HG03571 (cell line): ENCODE measurements around the gene SYNGR3.

Experiments
- ATAC-seq: cut with Tn5 transposase; IDR thresholded peaks from one replicate; pipeline ENCODE4 v1.9.1; 2021; ENCODE audit not compliant: unreplicated experiment

Gene SYNGR3

GRCh38 chr16:1976216-1976520, 13.6 kb upstream of the SYNGR3 start:
- ATAC-seq, result no peak

- ATAC-seq, result no peak
Measured at GRCh38 chr16:1976951-1977874, 12.6 kb upstream of the SYNGR3 start.

- ATAC-seq, result no peak
Measured at GRCh38 chr16:1977875-1978268, 11.9 kb upstream of the SYNGR3 start.

GRCh38 chr16:1978476-1979120, 11.2 kb upstream of the SYNGR3 start:
- no peak for ATAC-seq

GRCh38 chr16:1979271-1980029, 10.3 kb upstream of the SYNGR3 start:
- ATAC-seq, result no peak

DNA sequence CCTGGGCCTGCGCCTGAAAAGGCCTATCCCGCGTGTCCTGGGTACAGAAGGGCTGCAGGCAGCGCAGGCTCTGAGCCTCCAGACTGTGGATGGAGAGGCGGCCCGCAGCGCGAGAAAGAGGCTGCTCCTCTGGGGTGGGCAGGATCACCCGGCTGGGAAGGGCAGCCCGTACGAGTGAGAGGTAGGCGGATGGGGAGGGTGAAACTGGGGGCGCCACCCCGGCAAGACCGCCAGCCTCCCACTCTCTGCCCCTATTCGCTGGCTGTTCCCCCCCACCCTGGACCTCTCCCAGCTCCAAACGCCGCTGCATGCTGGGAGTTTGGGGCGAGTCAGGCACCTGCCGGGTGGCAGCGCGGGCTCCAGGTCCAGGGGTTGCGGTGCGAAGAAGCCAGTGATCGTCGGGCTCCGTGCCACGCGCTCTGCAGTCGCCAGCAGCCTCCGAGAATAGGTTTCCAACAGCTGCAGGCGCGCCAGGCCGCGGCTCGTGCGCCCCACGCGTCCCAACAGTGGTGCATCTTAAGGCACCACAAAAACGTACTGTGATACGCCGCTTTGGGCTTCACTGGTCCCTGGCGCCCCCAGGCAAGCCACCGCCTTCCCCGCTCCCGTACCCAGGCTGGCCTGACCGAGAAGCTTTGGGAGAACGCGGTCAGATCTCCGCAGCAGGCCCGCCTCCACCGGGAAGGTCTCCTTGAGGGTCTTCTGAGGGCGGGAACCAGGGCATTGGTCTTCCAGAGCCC, 9.6 kb upstream of the SYNGR3 start:
- no peak for ATAC-seq

GRCh38 chr16:1980770-1981087, 9.0 kb upstream of the SYNGR3 start:
- no peak for ATAC-seq

- no peak for ATAC-seq
Measured at GRCh38 chr16:1981398-1981836, 8.4 kb upstream of the SYNGR3 start, which contains the start of gene NOXO1. TSS of gene NOXO1 (minus strand) at chr16:1981469. CDS start at chr16:1981179, 290 bp downstream.

- ATAC-seq, result no peak
Measured at GRCh38 chr16:1982013-1982433, 7.7 kb upstream of the SYNGR3 start.

DNA sequence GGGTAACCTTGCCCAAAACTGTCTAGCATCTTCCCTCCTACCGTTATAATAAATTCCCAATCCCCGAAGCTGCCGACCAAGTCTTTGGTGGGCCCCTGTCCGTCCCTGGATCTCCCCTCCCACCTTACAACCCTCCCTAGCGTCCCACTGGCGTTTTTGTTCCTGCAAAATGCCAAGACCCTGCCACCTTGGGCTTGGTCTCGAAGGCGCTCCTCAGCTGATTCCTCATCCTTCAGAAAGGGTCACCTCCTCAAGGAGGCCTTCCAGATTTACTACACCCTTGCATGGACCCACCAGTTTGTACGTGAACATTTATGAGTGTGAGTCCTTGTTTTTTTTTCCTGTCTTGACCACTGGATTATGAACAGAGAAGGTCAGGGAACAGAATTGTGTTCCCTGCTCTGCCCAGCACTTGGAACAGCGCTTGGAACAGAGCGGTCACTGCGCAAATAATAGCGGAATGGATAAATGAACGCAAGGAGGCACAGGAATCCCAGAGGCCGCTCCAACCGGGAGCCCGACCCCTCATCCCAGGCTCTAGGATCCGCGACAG, 6.7 kb upstream of the SYNGR3 start:
- no peak for ATAC-seq

DNA sequence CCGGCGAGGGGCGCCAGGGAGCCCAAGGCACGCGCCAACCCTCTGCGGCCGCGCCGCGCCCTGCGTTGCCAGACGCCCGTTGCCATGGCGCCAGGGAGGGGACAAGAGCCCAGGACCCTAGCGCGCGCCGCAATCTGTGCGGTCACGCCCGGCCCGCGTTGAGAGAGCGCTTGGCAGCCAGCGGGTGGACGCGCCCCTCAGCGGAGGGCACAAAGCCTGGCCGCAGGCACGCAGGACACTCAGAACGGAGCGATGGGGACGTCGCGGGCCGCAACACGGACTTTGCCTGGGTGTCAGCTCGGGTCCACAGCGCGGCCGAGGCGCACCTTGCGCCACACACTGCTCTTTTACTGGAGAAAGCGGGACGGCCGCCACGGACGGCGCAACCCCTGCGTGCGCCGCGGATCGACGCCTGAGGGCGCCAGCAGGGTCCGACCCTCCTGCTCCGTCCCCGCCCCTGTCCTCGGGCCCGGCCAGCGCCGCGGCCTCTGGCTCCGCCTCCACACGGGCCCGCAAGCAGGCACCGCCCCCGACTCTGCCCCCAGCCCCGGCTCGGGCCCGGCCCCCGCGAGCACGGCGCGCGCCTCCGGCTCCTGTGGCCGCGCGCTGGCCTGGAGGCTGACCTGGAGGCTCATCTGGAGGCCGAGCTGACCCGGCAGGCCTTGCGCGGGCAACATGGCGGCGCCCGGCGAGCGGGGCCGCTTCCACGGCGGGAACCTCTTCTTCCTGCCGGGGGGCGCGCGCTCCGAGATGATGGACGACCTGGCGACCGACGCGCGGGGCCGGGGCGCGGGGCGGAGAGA, 6.0 kb upstream of the SYNGR3 start, which contains the start of gene GFER:
GFER (plus strand) TSS at position 650 of the 803 bp plus-strand sequence; CDS start at position 676, 26 bp downstream.
- peak; percentile 70 for ATAC-seq

DNA sequence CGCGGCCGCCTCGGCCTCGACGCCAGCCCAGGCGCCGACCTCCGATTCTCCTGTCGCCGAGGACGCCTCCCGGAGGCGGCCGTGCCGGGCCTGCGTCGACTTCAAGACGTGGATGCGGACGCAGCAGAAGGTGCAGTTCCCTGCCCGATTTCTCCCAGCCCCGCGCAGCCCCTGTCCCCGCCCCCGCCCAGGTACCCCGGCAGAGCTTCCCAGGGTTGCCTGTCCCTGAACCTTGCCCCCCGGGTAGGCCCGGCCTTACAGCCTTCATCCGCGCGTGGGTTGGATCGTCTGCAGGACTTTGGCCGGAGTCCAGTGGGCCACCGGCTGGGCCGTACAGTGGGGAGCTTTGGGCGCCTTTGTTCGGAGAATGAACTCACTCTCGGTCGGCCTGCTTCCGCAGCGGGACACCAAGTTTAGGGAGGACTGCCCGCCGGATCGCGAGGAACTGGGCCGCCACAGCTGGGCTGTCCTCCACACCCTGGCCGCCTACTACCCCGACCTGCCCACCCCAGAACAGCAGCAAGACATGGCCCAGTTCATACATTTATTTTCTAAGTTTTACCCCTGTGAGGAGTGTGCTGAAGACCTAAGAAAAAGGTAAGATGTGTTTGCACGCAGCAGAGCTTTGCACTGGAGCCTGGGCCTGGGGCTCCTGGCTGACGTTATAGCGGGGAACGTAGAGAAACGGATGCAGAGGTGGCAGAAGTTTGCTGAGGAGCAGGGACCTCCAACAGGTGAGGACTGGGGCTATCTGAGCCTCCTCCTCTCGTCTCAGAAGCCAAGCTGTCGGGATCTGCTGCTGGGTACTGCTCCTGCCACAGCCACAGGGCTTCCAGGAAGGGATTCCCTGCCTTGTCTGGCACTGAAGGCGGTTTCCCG, 5.2 kb upstream of the SYNGR3 start:
- ATAC-seq, result peak; percentile 2

GRCh38 chr16:1985466-1986150, 4.2 kb upstream of the SYNGR3 start:
- no peak for ATAC-seq

- ATAC-seq, result no peak
Measured at GRCh38 chr16:1987198-1987597, 2.6 kb upstream of the SYNGR3 start.

DNA sequence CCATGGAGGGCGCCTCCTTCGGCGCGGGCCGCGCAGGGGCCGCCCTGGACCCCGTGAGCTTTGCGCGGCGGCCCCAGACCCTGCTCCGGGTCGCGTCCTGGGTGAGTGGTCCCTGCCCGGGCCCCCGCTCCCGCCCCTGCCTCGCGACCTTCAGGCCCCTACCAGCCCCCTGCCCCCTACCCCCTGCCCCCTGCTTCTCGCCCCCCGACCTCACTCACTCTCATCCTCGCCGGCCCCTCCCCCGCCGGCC, 256 bp downstream of the SYNGR3 start:
- ATAC-seq, result no peak

DNA sequence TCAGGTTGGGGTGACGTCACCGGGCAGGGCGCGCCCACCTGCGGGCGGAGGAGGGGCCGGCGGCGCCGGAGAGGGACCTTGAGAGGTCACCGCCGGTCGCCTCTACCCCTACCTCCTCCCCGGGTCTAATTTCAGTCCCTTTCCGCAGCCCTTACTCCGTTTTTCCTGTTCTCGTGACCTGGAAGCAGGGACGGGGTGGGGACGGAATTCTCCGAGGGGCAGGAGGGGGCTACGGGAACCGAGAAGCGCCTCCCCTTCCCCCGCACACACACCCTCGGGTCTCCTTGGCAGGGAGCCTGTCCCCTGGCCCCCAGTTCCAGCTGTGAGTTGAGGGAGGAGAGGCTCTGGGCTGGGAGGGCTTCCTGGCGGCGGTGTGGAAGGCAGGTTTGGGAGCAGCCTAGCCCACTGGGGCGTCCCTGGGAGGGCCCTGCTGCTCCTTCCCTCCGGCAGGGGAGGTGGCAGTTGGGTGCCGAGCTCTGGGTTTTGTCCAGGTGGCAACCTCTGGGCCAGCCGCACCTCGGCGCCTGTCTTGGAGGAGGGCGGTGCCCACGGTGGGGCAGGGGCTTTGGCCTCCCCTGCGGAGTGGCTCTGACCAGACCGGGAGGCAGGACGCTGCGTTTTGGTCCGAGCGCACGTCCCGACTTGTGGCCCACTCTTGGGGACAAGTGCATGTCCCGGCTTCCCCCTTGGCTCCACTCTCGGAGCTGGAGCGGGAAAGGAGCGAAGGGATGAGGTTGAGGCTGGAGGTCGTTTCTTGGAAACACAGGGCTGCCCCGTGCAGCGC, 773 bp downstream of the SYNGR3 start:
- no peak for ATAC-seq

GRCh38 chr16:1991135-1991551, 1.4 kb downstream of the SYNGR3 start:
- peak; percentile 36 for ATAC-seq

GRCh38 chr16:1991588-1991947, 1.8 kb downstream of the SYNGR3 start:
- ATAC-seq, result no peak
